HG03565 (cell line): ENCODE data around the gene NPAS2.

Source experiments
- ATAC-seq: cut with Tn5 transposase; IDR thresholded peaks from one replicate; pipeline ENCODE4 v1.9.1; 2021; ENCODE audit warnings: mild to moderate bottlenecking, moderate library complexity; ENCODE audit not compliant: unreplicated experiment

Gene NPAS2

DNA sequence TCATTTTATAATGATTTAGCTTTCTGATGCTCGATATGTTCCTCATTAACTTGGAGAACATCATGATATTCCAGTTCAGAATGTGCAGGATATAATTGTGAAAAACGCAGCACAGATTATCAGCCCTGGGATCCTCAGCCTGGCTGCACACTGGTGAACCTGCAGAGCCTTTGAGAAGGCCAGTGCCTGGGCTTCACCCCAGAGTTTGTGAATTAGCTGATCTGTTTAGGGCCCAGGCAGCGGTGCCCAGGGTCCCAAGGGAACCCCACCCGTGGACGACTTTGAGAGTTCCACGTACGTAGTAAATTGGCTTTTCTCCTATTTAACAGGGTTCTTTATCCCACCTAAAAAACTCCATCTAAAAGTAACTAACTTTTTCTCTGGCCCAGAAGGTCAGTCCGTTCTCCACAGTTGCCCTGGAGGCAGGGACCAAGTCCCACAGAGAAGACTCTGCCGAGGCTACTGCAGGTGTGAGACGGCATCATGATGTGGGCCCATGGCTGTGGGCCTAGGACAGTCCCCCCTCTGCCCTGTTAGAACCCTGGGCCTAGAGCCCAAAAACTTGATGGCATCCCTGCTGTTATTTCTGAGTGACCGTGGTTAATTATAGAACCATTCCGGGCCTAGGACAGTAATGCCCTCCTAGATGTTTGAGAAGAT lies 142.6 kb downstream of the NPAS2 start:
- no peak for ATAC-seq

DNA sequence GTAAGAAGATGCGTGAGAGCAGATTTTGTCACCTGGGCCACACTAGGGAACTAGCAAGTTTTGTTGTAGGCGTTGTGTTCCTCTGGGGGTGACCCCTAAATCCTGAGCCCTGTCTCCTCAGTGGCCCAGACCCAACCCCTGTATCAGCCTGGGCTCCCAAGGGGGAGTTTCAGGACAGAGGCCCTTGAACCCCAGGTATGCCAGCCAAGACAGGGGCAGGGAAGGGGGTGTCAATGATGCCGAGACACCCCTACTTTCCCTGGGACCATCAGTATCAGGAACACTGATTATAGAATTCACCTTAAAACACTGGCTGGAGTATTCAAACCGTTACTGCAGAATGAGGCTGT lies 143.1 kb downstream of the NPAS2 start:
- ATAC-seq: no peak

DNA sequence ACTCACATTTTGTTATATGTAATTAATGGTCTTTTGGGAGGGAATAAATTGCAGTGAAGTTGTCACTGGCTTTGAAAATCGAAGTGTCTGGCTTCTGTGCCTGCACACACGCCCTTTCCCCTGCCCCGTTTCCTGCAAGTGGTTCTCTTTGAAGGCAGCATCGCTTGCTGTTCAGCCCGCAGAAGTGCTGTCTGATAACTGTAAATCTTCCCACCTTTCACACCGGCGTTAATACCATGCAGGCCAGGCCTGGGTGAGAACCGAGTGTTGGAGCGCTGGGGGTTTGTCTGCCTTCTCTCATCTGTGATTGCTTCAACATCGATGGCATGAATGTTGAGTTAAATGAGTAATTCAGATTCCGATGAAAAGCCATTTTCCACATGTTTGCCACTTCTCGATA lies 144.3 kb downstream of the NPAS2 start:
- ATAC-seq: no peak

DNA sequence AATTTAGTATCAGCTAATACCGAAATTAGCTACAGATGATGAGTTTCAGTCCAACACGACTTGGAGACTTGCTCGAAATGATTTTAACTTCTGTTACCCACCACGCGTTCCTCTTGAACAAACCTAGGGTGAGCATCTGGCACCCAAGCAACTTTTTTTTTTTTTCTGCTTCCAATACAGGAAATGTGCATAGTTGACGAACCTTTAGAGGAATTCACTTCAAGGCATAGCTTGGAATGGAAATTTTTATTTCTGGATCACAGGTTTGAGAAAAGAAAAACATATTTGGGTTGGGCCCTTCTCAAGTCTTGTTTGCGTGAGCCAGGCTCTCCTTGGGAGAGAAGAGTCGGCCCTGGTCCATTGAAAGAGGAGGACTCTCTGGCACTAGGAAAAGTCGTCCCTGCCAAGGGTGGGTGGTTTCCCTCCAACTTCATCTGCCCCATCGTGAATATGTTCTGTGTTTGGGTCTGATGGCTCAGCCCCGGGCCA lies 144.8 kb downstream of the NPAS2 start:
- ATAC-seq: no peak

DNA sequence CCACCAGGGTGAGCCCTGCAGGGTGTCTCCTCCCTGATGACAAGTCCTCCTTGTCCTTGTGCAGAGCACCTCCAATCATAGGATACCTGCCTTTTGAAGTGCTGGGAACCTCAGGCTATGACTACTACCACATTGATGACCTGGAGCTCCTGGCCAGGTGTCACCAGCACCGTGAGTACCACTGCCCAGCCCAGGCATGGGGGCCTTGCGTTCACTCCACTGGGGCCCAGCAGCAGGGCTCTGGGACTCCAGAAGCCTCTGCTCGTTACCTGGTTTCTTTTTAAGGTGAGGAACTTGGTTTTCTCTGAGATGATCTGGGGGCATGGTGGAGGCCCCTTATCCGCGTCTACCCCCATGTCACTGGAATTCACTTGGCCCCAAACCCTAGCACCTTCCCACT lies 145.7 kb downstream of the NPAS2 start:
- no peak for ATAC-seq

DNA sequence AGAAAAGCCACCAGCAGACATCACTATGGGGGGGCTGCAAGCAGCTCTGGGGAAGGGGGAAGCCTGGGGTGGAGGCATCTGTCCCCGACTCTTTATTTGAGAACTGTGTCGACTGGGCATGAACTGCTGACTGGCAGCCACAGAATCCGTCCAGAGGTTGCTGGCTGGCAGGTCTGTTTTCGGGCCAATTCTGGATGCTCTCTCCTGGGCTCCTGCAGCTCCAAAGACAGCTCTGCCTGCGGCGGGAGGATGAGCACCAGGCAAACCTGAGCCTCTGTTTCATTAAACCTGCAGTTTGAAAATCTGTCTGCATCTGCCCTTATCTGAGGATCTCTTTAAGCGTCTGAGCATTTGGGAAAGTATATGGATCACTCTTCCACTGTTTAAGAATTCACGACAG lies 147.8 kb downstream of the NPAS2 start:
- ATAC-seq: no peak

DNA sequence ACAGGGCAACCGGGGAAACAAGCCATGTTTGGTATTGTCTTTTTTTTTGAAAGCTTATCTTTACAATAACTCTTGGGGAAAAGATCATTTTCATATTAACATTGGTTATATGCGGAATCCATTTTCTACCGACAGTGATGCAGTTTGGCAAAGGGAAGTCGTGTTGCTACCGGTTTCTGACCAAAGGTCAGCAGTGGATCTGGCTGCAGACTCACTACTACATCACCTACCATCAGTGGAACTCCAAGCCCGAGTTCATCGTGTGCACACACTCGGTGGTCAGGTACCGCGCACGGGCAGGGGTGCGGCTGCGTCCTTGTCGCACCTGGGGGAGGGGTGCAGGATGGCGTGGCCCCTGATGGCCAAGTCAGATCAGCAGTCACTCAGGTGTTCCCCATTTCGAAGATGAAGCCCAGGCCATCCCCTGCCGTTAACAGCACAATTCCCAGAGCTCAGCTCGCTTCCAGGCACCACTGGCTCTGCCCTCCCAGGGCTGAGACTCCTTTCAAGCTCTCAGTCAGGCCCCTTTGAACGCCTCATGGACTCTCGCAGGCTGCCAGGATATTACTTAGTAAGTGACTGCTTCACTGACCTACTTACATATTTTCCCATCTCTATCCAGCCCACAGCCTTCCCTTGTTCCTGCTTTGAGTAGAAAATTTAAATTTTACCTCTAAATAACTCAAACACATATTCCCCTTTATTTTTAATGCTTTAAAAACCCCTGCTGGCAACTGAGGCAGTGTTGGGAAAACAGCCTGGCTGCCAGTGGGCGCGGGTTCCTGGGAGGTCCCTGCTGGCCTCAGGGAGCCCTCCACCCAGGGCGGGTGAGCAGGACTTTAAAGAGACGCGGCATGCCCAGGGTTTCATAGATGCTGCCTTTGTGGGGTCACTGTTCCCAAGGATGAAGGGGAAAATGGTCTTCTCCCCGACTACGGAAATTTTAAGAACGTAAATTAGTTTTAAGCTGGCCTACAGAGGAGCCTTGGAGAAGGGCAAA lies 148.5 kb downstream of the NPAS2 start:
- no peak for ATAC-seq

DNA sequence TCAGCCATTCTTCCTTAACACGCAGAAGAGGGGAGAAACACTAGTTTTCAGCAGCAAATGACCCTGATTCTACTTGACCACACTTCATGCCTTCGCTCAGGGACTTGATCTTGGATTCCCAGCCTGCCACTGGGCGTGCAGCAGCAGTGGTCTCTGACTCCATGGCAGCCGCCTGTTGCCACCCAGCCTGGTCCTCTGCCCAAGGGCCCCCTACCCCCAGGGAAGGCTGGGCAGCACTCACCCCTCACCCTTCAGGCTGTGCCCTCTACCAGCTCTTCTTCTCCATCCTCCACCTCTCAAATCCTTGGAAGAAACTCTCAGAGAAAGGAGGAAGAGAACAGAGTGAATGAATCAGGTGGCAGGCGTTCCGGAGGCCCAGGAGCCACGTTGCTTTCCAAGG lies 150.1 kb downstream of the NPAS2 start:
- ATAC-seq: no peak

DNA sequence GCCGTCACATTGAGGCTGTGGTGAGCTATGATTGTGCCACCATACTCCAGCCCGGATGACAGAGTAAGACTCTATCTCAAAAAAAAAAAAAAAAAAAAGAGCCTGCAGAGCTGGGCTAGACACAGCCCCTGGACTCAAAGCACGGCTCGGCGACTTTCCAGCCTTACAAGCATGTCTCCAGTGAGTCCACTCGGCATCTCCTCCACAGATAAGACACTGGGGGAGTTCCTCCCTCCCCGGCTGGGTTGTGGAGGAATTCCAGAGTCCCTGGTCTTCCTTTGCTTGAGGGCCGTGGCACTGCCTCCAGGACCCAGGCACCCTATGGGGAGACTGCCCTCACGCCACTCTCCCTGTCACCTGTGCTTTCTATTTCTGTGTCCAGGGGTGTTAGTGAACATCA lies 151.3 kb downstream of the NPAS2 start:
- ATAC-seq: no peak

DNA sequence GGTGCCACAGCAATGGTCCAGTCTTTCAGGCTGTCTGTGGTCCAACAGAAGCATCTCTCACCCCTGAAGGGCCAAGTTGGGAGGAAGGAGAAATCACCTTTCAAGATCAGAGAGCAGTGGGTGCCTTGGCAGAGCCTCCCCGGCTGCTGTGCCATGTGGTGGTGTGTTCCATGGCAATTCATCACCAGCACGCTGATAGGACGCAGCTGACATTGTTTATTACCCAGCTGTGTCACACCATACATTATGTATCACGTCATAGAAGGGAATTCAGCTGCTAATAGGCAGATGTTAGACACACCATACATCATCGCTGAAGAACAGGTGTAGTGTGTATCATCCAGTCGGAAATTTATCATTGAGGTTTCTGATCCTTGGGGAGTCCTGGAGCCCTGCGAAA lies 152.5 kb downstream of the NPAS2 start:
- ATAC-seq: no peak

DNA sequence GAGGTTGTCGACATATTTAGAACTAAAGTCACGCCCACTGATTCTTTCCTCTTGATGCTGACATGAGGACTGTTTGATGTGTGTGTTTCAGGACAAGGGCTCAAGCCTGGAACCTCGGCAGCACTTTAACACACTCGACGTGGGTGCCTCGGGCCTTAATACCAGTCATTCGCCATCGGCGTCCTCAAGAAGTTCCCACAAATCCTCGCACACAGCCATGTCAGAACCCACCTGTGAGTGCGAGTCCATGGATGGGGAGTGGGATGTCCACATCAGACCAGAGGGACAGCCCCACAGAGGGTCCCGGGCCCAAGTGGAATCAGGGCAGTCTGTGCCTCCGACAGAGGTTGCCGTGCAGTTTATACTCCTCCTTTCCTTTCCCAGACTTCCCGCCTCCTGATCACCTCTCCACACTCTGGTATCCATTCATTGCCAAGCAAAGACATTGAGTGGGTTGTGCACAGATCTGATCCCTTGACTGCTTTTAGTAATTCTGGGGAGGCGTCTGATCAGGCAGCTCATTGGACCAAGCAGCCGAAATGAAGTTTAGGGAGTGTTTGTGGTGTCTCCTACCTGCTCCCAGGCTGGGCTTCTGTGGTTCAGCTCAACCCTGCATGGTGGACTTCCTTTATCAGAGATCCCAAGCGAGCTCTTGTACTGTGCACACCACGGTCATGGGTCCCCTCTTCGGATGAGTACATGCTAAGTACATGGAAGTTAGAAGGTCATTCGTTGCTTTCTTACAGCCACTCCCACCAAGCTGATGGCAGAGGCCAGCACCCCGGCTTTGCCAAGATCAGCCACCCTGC lies 155.0 kb downstream of the NPAS2 start:
- no peak for ATAC-seq

DNA sequence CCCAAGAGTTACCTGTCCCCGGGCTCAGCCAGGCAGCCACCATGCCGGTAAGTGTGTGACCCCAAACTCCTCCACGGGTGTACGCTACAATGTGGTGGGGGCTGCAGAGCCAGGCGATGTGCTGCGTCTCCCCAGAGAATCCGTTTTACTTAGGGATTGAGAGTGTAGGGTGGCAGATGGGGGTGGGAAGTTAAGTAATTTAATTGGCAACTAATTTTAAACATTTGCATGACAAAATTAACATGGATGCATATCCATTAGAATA lies 155.5 kb downstream of the NPAS2 start:
- no peak for ATAC-seq

DNA sequence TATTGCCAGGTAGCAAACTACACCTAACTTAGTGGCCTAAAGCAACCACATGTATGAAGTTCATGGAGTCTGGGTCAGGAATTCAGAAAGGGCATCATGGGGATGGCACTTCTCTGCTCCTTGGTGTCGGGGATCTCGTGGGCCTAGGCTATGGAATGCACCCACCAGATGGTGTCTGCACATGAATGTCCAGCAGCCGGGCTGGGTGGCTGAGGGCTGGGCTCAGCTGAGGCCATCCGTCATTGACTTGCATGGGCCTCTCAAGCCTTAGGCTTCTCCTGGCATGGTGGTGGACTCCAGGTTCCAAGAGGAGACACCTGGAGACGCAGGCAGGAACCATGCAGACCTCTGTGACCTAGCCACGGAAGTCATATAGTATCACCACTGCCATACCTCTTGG lies 156.1 kb downstream of the NPAS2 start:
- ATAC-seq: no peak

DNA sequence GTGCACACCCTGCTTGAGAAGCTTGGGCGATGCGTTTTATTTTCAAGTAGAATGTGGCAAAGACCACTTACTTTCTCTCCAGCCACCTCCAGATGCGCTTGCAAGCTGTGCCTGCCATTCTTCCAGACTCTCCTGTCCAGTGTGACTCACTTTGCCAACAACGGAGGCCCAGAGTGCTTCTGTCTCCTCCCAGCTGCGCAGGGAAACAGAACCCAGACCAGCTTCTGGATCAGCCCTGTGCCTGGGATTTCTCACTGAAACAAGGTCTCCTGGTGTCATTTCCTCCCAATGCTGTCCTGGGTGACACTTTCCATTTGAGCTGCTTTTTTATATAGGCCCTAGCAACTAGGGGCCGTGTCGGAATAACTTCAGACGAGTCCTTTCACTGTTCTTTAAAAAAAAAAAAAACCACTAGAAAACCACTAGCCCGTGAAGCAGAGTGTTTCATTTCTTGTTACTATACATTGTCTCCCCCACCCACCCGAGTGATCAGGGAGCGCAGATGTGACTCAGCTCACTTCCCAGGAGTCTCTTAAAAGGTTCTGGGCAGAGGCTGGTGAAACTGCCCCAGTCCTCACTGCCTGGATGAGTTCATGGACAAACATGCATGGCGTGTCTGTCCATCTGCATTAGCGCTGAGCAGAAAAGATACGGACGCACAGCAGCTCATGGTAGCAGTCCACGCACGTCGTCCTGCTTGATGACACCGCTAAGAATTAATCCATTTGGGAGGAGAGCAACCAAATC lies 156.9 kb downstream of the NPAS2 start:
- ATAC-seq: peak; percentile 79

DNA sequence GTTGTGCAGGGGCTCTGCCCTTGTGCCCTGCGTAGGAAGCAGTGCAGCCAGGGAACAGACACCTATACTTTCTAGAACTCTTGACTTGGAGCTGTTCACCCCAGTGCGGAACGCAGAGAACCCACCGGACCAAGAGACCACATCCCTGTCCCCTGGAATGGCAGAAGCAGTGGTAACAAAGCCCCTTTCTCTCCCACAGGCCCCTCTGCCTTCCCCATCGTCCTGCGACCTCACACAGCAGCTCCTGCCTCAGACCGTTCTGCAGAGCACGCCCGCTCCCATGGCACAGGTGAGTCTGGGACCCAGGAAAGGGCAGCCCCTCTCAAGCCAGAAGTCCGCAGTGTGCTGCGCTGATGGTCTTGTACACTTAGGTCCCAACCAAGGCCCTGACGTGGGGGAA lies 157.6 kb downstream of the NPAS2 start:
- no peak for ATAC-seq

DNA sequence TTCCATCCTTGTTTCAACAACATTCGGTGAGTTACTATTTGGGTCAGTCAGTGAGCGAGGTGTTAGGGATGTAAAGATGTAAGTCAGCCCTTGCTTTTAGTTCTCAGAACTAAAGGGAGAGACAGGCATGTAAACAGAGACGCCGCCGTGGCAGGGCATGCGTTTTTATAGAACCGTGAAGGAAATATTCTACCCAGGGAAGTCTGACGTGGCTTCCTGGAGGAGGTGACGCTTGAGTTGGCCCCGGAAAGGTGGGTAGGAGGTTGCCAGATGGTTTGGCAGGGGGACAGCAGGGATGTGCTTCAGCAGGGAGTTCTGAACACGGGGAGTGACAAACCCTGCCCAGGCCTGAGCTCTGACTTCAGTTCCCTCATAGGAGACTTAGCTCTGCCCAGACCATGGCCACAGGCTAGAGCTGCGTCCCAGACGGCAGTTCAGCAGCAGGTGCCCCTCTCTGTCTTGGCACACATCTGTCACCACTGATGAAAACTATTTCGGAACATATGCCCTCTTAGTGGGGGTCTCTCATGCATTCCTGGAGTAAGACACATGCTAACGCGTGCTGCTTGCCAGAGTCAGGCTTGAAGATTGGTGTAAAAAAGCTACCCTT lies 158.7 kb downstream of the NPAS2 start:
- no peak for ATAC-seq

DNA sequence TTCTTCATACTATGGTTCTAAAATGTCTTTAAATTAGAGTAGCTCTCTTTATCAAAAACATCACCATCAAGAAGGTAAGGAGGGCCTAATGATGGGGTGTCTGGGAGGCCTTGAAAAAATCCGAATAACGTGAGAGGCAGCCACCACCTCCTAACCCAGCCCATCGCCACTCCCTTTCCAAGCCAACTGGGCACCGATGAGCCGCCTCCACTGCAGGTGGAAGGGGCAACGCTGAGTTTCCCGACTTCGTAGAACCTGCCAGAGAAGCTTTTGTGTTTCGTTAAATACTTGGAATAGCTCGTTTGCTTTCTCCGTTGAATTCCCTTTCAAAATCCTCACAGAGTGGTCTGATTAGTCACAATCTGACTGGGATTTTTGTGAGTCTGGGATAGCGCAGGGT lies 160.1 kb downstream of the NPAS2 start:
- ATAC-seq: no peak

DNA sequence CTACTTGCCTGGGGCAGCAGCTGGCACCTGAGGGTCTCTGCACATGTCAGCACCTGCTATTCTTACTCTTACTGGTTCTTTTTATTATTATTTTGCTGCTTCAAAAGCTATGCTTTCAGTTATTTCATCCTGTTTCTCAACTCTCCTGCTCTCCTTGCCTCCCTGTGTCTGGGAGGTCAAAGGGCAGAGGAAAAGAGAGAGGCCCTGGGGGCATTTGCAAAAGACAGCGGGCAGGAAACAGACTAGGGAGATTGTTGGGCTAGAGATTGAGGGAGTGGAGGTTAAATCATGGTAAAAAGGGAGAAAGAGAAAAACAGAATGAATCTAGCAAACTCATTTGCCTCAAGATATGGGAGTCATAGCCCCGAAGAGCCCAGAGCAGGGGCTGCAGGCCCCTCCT lies 161.1 kb downstream of the NPAS2 start:
- ATAC-seq: no peak

DNA sequence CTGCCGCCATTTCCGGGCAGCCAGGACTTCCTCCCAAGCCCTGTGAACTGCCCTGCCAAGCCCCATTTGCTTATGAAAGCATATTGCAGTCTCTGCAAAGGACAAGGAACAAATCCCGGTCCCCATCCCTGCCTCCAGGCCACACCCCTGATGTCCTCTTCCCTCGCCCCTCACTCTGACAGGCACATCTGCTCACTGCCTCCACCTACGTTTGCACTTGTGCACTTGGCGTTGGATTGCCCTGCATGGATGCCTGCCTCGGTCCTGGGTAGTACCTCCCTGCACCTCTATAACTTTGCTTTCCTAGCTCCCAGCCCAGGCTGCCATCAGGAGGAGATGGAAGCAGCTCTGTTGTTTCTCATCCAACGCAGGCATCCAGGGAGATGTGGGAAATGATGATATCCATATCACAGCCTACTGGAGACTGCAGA lies 162.5 kb downstream of the NPAS2 start:
- no peak for ATAC-seq

DNA sequence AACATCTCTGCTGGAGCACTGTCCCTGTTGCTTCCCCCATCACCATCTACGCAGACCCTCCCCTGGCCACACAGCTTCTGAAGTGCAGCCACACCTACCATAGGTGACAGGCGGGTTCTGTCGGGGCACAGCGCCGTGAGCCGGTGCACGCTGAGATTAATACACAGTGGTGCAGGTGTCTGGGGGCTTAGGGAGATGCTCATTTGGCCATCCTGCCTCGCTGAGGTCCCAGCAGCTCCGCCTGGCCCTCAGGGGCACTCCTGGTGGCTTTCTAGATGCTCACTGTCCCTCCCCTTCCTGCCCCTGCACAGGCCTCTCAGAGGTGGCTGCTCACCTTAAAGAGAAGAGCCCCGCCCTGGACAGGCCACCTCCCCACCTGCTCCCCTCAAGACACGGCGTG lies 163.3 kb downstream of the NPAS2 start:
- ATAC-seq: no peak
